ENCODE data around the gene USP17L20. TPM values are rescaled to one million over a fixed set of nuclear protein-coding genes. Genes with fewer than 3 reads are reported as not detected.
"Not testable (repeated sequence)": the region's sequence is repeated elsewhere in the genome, so short reads cannot be mapped to it uniquely, and the experiment has no call there.

The USP17L20 gene
- total RNA-seq (2014; rRNA removed; shearing (Covaris generic)) = not detected in 2 replicates
- not detected in 2 replicates for total RNA-seq (2022)
- not detected for Bru-seq, nascent RNA
- BruChase-seq, experiment 1, labeled RNA remaining after a 6-hour chase = not detected
- not detected for BruChase-seq, experiment 2, labeled RNA remaining after a 2-hour chase
- long read RNA-seq = 0 reads

GRCh38 chr4:9257824-9258223, at the start of gene USP17L20:
Gene USP17L20 (plus strand): TSS chr4:9258124. CDS start chr4:9258124, 0 bp downstream.
- CTCF ChIA-PET (ENCODE audit: unreplicated experiment); H3K9me3 ChIP-seq (ENCODE audit: low read length); intact Hi-C loops (cut with micrococcal nuclease; ENCODE audit: unreplicated experiment): not testable (repeated sequence)

DNA sequence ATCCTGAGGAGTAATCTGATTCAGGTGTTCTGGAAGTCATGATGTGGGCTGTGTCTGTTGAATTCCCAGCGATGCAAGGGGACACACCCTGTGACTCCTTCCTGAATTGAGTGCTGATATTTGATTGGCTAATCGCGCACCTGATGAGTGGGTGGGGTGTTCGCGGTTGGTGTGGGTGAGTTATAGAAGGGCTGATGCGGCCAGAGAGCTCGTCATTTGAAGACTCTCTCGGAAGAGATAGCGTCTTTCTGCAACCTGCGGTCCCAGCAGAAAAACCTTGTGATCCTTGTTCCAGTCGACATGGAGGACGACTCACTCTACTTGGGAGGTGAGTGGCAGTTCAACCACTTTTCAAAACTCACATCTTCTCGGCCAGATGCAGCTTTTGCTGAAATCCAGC, 47.6 kb upstream of the USP17L20 start, which contains the start of gene USP17L10:
Gene USP17L10, plus strand, starts transcription at position 301 of the 400 bp plus-strand sequence. Its CDS starts 0 bp downstream, at position 301.
- H3K9me2 ChIP-seq (ENCODE audit: insufficient read depth, low read length); POLR2A ChIA-PET; H3K4me1 ChIP-seq (ENCODE audit: insufficient read depth, low read length, poor library complexity, severe bottlenecking); BruUV-seq (replicated peaks); CTCF ChIA-PET (ENCODE audit: unreplicated experiment); intact Hi-C loops (cut with micrococcal nuclease; ENCODE audit: unreplicated experiment); H4K20me1 ChIP-seq (ENCODE audit: insufficient read depth, low read length); H3K9me3 ChIP-seq (ENCODE audit: low read length); H3K79me2 ChIP-seq (ENCODE audit: insufficient read depth, low read depth, low read length); H2AFZ ChIP-seq (ENCODE audit: low read length); H3K27ac ChIP-seq (ENCODE audit: low read depth, low read length, poor library complexity, severe bottlenecking); H3K4me2 ChIP-seq (ENCODE audit: low read length); H3K36me3 ChIP-seq (ENCODE audit: insufficient read depth, low read length); DNase-seq (ENCODE audit: low spot score); H3K4me3 ChIP-seq (ENCODE audit: low read depth, low read length, poor library complexity, severe bottlenecking): not testable (repeated sequence)

More at GRCh38 chr4:9257824-9258223, at the start of gene USP17L20:
- H3K27ac ChIP-seq (ENCODE audit: low read depth, low read length, poor library complexity, severe bottlenecking); H3K4me3 ChIP-seq (ENCODE audit: low read depth, low read length, poor library complexity, severe bottlenecking); H3K36me3 ChIP-seq (ENCODE audit: insufficient read depth, low read length); H3K4me2 ChIP-seq (ENCODE audit: low read length); H3K9me2 ChIP-seq (ENCODE audit: insufficient read depth, low read length); H3K79me2 ChIP-seq (ENCODE audit: insufficient read depth, low read depth, low read length); POLR2A ChIA-PET; H2AFZ ChIP-seq (ENCODE audit: low read length); H3K4me1 ChIP-seq (ENCODE audit: insufficient read depth, low read length, poor library complexity, severe bottlenecking); DNase-seq (ENCODE audit: low spot score); BruUV-seq (replicated peaks); H4K20me1 ChIP-seq (ENCODE audit: insufficient read depth, low read length): not testable (repeated sequence)

- H3K27ac ChIP-seq (ENCODE audit: low read depth, low read length, poor library complexity, severe bottlenecking); H2AFZ ChIP-seq (ENCODE audit: low read length); H3K4me3 ChIP-seq (ENCODE audit: low read depth, low read length, poor library complexity, severe bottlenecking); H3K4me2 ChIP-seq (ENCODE audit: low read length); H3K9me3 ChIP-seq (ENCODE audit: low read length); H3K4me1 ChIP-seq (ENCODE audit: insufficient read depth, low read length, poor library complexity, severe bottlenecking); DNase-seq (ENCODE audit: low spot score); H4K20me1 ChIP-seq (ENCODE audit: insufficient read depth, low read length); BruUV-seq (replicated peaks); H3K36me3 ChIP-seq (ENCODE audit: insufficient read depth, low read length); H3K79me2 ChIP-seq (ENCODE audit: insufficient read depth, low read depth, low read length); intact Hi-C loops (cut with micrococcal nuclease; ENCODE audit: unreplicated experiment); CTCF ChIA-PET (ENCODE audit: unreplicated experiment); H3K9me2 ChIP-seq (ENCODE audit: insufficient read depth, low read length); POLR2A ChIA-PET: not testable (repeated sequence)
Measured at GRCh38 chr4:9214701-9215100, 43.2 kb upstream of the USP17L20 start.

DNA sequence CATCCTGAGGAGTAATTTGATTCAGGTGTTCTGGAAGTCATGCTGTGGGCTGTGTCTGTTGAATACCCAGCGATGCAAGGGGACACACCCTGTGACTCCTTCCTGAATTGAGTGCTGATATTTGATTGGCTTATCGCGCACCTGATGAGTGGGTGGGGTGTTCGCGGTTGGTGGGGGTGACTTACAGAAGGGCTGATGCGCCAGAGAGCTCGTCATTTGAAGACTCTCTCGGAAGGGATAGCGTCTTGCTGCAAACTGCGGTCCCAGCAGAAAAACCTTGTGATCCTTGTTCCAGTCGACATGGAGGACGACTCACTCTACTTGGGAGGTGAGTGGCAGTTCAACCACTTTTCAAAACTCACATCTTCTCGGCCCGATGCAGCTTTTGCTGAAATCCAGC, 42.8 kb upstream of the USP17L20 start, which contains the start of gene USP17L11:
Gene USP17L11, plus strand, starts transcription at position 301 of the 400 bp plus-strand sequence. Its CDS starts 0 bp downstream, at position 301.
- H3K9me2 ChIP-seq (ENCODE audit: insufficient read depth, low read length); DNase-seq (ENCODE audit: low spot score); H3K4me2 ChIP-seq (ENCODE audit: low read length); BruUV-seq (replicated peaks); H3K27ac ChIP-seq (ENCODE audit: low read depth, low read length, poor library complexity, severe bottlenecking); H3K4me3 ChIP-seq (ENCODE audit: low read depth, low read length, poor library complexity, severe bottlenecking); CTCF ChIA-PET (ENCODE audit: unreplicated experiment); H3K9me3 ChIP-seq (ENCODE audit: low read length); intact Hi-C loops (cut with micrococcal nuclease; ENCODE audit: unreplicated experiment); H3K36me3 ChIP-seq (ENCODE audit: insufficient read depth, low read length); POLR2A ChIA-PET; H2AFZ ChIP-seq (ENCODE audit: low read length); H3K4me1 ChIP-seq (ENCODE audit: insufficient read depth, low read length, poor library complexity, severe bottlenecking); H4K20me1 ChIP-seq (ENCODE audit: insufficient read depth, low read length); H3K79me2 ChIP-seq (ENCODE audit: insufficient read depth, low read depth, low read length): not testable (repeated sequence)

- H4K20me1 ChIP-seq (ENCODE audit: insufficient read depth, low read length); H3K4me3 ChIP-seq (ENCODE audit: low read depth, low read length, poor library complexity, severe bottlenecking); H3K9me2 ChIP-seq (ENCODE audit: insufficient read depth, low read length); H3K4me2 ChIP-seq (ENCODE audit: low read length); H2AFZ ChIP-seq (ENCODE audit: low read length); H3K36me3 ChIP-seq (ENCODE audit: insufficient read depth, low read length); CTCF ChIA-PET (ENCODE audit: unreplicated experiment); intact Hi-C loops (cut with micrococcal nuclease; ENCODE audit: unreplicated experiment); POLR2A ChIA-PET; H3K27ac ChIP-seq (ENCODE audit: low read depth, low read length, poor library complexity, severe bottlenecking); H3K9me3 ChIP-seq (ENCODE audit: low read length); DNase-seq (ENCODE audit: low spot score); H3K4me1 ChIP-seq (ENCODE audit: insufficient read depth, low read length, poor library complexity, severe bottlenecking); H3K79me2 ChIP-seq (ENCODE audit: insufficient read depth, low read depth, low read length); BruUV-seq (replicated peaks): not testable (repeated sequence)
Measured at GRCh38 chr4:9219852-9220251, 38.1 kb upstream of the USP17L20 start, which contains the start of gene USP17L12. Gene USP17L12 (plus strand): TSS chr4:9220152. CDS start chr4:9220152, 0 bp downstream.

DNA sequence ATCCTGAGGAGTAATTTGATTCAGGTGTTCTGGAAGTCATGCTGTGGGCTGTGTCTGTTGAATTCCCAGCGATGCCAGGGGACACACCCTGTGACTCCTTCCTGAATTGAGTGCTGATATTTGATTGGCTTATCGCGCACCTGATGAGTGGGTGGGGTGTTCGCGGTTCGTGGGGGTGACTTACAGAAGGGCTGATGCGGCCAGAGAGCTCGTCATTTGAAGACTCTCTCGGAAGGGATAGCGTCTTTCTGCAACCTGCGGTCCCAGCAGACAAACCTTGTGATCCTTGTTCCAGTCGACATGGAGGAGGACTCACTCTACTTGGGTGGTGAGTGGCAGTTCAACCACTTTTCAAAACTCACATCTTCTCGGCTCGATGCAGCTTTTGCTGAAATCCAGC, 33.3 kb upstream of the USP17L20 start, which contains the start of gene USP17L13:
Gene USP17L13, plus strand, starts transcription at position 301 of the 400 bp plus-strand sequence. Its CDS starts 0 bp downstream, at position 301.
- H3K4me3 ChIP-seq (ENCODE audit: low read depth, low read length, poor library complexity, severe bottlenecking); H4K20me1 ChIP-seq (ENCODE audit: insufficient read depth, low read length); DNase-seq (ENCODE audit: low spot score); H3K4me1 ChIP-seq (ENCODE audit: insufficient read depth, low read length, poor library complexity, severe bottlenecking); H3K79me2 ChIP-seq (ENCODE audit: insufficient read depth, low read depth, low read length); intact Hi-C loops (cut with micrococcal nuclease; ENCODE audit: unreplicated experiment); H3K36me3 ChIP-seq (ENCODE audit: insufficient read depth, low read length); CTCF ChIA-PET (ENCODE audit: unreplicated experiment); BruUV-seq (replicated peaks); H3K9me2 ChIP-seq (ENCODE audit: insufficient read depth, low read length); H2AFZ ChIP-seq (ENCODE audit: low read length); H3K4me2 ChIP-seq (ENCODE audit: low read length); POLR2A ChIA-PET; H3K27ac ChIP-seq (ENCODE audit: low read depth, low read length, poor library complexity, severe bottlenecking); H3K9me3 ChIP-seq (ENCODE audit: low read length): not testable (repeated sequence)

Measured in OCI-LY7 (cell line).